Measurements from ENCODE around the gene HCN1. TPM values are rescaled to one million over a fixed set of nuclear protein-coding genes. Genes with fewer than 3 reads are reported as not detected.
A peak's percentile ranks its signal among the peaks of the same experiment; 100 is the strongest.
"Not testable (repeated sequence)": the region's sequence is repeated elsewhere in the genome, so short reads cannot be mapped to it uniquely, and the experiment has no call there.

The HCN1 gene
- total and polyA plus RNA-seq, 12 donors, result under 0.01 to 2.8 (median 1.3) TPM; not detected in 3

DNA sequence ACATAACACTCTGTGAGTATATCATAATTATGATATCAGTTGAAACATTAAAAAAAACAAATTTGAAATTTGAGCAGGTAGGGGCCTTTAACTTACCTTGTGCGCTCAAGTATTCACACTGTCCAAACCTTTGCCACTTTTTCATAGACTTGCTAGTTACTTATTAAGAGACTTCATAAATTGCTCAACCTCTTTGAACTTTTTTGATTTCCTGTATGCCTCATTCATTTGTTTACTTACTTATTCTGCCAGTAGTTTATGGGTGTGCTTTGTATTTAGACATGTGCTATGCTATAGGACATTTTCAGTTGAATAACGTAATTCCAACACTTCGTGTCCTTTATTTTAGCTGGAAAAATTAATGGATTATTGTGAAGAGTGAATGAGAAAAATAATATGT lies 204.8 kb downstream of the HCN1 start:
- Histone ChIP-seq H3K27me3 (no peaks in the 10 kb centered on the region), H3K4me3 (no peak overlapping the region), H3K4me1 (replicated peaks in 1 of 2) (no peaks in the 10 kb centered on the region), H3K27ac (no peak overlapping the region), H3K9me3 (replicated peaks in 1 of 3) (no peaks in the 10 kb centered on the region), H3K36me3 (replicated peaks in 1 of 2) (no peaks in the 10 kb centered on the region)
- TF ChIP-seq, protein P1, sequence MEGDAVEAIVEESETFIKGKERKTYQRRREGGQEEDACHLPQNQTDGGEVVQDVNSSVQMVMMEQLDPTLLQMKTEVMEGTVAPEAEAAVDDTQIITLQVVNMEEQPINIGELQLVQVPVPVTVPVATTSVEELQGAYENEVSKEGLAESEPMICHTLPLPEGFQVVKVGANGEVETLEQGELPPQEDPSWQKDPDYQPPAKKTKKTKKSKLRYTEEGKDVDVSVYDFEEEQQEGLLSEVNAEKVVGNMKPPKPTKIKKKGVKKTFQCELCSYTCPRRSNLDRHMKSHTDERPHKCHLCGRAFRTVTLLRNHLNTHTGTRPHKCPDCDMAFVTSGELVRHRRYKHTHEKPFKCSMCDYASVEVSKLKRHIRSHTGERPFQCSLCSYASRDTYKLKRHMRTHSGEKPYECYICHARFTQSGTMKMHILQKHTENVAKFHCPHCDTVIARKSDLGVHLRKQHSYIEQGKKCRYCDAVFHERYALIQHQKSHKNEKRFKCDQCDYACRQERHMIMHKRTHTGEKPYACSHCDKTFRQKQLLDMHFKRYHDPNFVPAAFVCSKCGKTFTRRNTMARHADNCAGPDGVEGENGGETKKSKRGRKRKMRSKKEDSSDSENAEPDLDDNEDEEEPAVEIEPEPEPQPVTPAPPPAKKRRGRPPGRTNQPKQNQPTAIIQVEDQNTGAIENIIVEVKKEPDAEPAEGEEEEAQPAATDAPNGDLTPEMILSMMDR (IDR thresholded peaks at IDR 0.05), result no peak
- no peak for TF ChIP-seq POLR2A (IDR thresholded peaks at IDR 0.05)
- WGBS, 4 donors, result 88 to 92% (median 90%) methylated on average over 3 of the region's 3 CpGs
- intact Hi-C loops (cut with DNase I), result no loop called here
- no peak for DNase-seq

DNA sequence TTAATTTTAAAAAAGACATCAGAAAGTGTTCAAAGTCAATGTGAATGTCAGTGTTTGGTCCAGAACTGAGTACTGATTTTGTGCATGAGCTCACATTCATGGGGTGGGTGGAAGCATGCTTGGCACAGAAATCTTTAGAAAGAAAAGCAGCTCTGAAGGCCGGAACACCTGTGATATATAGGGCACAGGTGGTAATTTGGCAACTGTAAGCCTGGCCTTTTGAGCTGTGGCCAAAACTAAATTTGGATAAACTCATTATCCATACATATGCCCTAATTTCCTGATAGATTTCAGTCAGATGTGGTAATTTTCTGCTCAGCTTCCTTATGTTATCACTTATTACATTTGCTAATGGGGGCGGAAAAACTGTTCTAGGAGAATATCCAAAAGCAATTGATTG lies 211.4 kb downstream of the HCN1 start:
- Histone ChIP-seq H3K9me3 (replicated peaks in 1 of 3) (no peaks in the 10 kb centered on the region), H3K4me1 (replicated peaks in 1 of 2) (no peaks in the 10 kb centered on the region), H3K36me3 (replicated peaks in 1 of 2) (no peaks in the 10 kb centered on the region), H3K4me3 (no peak overlapping the region), H3K27ac (no peak overlapping the region), H3K27me3 (no peaks in the 10 kb centered on the region)
- WGBS, 4 donors, result 73 to 85% (median 79%) methylated on average over 2 of the region's 2 CpGs
- intact Hi-C loops (cut with DNase I), result no loop called here
- DNase-seq, result no peak
- TF ChIP-seq, protein P1 (IDR thresholded peaks at IDR 0.05), result no peak
- TF ChIP-seq POLR2A (IDR thresholded peaks at IDR 0.05), result no peak

DNA sequence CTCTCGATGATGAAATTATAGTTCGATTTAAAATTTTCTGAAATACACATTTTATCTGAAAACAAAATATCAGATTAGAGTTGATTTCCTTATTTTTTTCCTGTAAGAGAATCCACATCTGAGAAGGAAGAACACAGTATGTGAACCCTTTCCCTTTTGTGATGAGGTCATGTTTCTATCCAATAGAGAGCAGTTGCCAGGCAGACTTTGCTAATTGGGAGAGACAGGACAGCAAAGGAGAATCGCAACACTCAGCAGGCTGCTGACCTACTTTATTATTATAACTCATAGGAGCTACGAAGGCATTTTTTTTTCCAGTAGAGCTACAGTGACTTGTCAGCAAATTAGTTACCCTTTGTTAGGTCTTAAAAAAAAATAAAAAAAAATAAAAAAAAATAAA lies 242.1 kb downstream of the HCN1 start:
- 36 to 40% (median 39%) methylated on average over 4 of the region's 4 CpGs for WGBS, 4 donors
- Histone ChIP-seq H3K9me3 (replicated peaks in 1 of 3) (no peaks in the 10 kb centered on the region), H3K4me1 (replicated peaks in 1 of 2) (no peaks in the 10 kb centered on the region), H3K4me3 (peak overlapping the region in 1 of 4 donors; percentile 21), H3K36me3 (replicated peaks in 1 of 2) (no peaks in the 10 kb centered on the region), H3K27ac (no peak overlapping the region), H3K27me3 (no peaks in the 10 kb centered on the region)
- no peak for TF ChIP-seq POLR2A (IDR thresholded peaks at IDR 0.05)
- TF ChIP-seq, protein P1 (IDR thresholded peaks at IDR 0.05), result no peak
- intact Hi-C loops (cut with DNase I), result no loop called here
- peak; percentile 37 to 76 (median 62) for DNase-seq

DNA sequence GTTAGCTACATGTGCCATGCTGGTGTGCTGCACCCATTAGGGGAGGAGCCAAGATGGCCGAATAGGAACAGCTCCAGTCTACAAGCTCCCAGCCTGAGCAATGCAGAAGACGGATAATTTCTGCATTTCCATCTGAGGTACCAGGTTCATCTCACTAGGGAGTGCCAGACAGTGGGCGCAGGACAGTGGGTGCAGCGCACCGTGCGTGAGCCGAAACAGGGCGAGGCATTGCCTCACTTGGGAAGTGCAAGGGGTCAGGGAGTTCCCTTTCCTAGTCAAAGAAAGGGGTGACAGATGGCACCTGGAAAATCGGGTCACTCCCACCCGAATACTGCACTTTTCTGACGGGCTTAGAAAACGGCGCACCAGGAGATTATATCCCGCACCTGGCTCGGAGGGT lies 251.3 kb downstream of the HCN1 start:
- intact Hi-C loops (cut with DNase I); H3K27me3 ChIP-seq; H3K4me1 ChIP-seq (replicated peaks in 1 of 2); H3K9me3 ChIP-seq (replicated peaks in 1 of 3); H3K4me3 ChIP-seq; DNase-seq; H3K36me3 ChIP-seq (replicated peaks in 1 of 2); H3K27ac ChIP-seq: not testable (repeated sequence)
- 89 to 92% (median 91%) methylated on average over 15 of the region's 15 CpGs for WGBS, 4 donors

DNA sequence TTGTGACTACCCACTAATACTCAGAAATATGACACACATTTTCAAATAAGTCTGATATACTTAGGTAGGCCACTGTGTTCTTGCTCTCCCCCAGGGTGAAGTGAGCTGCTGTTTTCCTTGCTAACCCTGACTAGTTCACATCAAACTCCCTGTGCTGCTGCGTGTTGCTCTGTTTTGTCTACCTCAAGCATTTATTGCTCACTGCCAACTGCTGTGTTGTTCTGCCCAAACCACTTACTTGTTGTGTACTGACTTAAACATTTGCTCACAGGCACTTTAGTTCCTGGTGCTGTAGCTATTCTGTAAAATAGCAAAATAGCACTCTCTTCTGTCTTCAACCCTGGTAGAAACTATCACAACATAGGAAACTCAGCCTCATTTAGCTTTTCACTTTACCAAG lies 255.7 kb downstream of the HCN1 start:
- H3K9me3 ChIP-seq (replicated peaks in 1 of 3), result no peaks in the 10 kb centered on the region
- no peaks in the 10 kb centered on the region for H3K4me1 ChIP-seq (replicated peaks in 1 of 2)
- no peak overlapping the region for H3K27ac ChIP-seq
- no peak overlapping the region for H3K4me3 ChIP-seq
- H3K36me3 ChIP-seq (replicated peaks in 1 of 2), result no peaks in the 10 kb centered on the region
- DNase-seq, result no peak
- no peaks in the 10 kb centered on the region for H3K27me3 ChIP-seq
- no peak for TF ChIP-seq POLR2A (IDR thresholded peaks at IDR 0.05)
- TF ChIP-seq, protein P1 (IDR thresholded peaks at IDR 0.05), result no peak
- intact Hi-C loops (cut with DNase I), result no loop called here
- 47 to 63% (median 52%) methylated on average over 1 of the region's 1 CpG for WGBS, 4 donors
